Inflammatory macrophage treated with lipopolysaccharide for 1 hour (primary cell): ENCODE data around the gene MTMR12.

Experiments used
- DNase-seq, 2 donors: peaks; one replicate each; pipeline ENCODE4 v3.0.0-alpha.2; 2020 to 2022

MTMR12 gene

DNA sequence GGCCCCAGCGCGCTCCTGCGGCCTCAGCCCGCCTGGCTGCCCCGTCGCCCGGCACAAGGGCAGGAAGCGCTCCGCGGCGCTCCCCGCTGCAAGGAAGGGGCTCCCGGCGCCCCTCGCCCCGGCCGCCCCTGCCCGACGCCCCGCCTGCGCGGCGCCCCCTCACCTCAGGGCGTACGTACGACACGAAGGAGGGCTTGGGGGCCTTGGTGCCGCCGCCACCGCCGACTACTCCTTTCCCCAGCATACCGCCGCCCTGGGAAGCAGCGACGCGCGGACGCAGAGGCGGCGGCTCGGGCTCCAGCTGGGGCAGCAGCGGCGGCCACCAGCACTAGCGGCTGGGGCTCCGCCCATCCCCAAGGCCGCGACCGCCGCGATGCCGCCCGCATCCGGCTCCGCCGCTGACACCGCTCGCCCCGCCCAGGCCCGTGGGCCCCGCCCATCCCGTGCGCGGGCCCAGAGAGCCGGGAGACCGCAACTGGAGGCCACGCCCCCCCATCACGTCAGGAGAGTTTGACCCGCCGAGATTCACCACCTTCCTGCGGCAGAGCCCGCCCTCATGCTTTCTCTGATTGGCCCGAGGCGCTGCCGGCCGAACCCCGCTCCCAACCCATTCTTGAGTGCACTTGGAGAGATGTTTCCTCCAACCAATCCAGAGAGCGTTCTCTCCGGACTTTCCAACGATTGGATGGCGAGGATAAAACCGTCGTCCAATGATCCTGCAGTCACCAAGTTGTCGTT is at the start of gene MTMR12:
Gene MTMR12 (minus strand): TSS at position 345 of the 738 bp plus-strand sequence. CDS start 101 bp downstream, at position 244.
- peak; percentile 99 for DNase-seq

GRCh38 chr5:32362527-32362926 is 49.8 kb upstream of the MTMR12 start:
- DNase-seq: no peak

DNA sequence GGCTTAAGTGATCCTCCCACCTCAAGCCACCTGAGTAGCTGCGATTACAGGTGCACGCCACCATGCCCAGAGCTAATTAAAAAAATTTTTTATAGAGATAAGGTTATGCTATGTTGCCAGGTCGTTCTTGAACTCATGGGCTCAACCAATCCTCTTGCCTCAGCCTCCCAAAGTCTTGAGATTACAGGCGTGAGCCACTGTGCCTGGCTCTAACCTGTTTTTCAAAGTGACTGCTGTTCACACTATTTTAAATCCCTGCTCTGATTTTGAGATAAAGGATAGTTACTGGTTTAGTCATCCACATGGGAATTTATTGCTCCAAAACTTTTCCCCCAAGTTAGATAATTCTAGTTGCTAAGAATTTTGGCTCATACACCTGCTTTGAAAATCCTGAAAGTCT is 48.2 kb upstream of the MTMR12 start:
- DNase-seq: no peak

DNA sequence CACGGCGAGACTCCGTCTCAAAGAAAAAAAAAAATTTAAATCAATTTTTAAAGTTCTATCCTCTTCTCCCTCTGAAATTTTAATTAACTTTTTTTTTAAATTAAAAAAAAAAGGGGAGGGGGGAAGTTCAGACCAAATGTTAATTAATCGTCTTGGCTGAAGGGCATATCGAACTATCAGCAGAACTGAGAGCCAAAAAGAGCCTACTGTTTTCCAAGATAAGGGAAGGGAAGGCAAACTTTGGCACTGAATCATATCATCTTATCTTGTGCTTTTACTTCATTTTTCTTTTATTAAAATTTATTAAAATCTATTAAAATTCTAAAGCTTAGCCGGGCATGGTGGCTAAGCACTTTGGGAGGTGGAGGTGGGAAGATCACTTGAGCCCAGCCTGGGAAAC is 45.9 kb upstream of the MTMR12 start:
- no peak for DNase-seq

DNA sequence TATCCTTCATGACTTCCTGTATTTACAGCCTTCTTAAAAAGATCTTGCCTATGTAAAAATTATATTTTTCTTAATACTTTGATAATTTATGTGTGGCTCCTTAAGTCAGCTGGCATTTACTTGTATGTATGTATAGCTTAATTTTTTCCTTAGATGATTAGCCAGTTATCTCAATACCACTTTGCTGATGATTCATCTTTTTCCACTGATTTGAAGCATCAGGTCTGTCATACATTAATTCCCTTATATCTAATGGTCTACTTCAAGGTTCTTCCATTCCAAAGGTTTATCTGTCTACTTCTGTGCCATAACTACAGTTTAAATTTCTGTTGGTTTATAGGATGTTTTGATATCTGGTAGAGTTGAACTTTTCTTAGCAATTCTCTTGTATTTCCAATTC is 44.9 kb upstream of the MTMR12 start:
- no peak for DNase-seq

DNA sequence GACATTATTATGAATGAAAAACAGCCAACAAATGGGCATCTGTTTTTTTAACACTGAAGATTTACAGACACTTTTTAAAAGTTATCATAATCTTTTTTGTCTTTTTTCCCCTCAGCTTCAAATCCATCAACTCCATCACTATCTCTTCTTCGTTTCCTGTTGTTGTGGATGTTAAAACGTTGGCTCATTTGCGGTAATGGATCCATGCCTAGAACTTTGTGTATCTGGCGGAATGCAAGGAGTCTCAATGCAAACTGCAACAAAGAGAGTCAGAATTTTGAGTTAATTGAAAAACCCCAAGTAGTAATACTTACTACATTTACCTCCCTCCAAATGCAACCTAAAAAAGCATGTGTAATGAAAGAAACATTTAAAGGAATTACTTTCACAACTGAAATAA is 42.9 kb upstream of the MTMR12 start:
- DNase-seq: no peak

GRCh38 chr5:32353420-32353819 is 40.7 kb upstream of the MTMR12 start:
- DNase-seq: no peak

DNA sequence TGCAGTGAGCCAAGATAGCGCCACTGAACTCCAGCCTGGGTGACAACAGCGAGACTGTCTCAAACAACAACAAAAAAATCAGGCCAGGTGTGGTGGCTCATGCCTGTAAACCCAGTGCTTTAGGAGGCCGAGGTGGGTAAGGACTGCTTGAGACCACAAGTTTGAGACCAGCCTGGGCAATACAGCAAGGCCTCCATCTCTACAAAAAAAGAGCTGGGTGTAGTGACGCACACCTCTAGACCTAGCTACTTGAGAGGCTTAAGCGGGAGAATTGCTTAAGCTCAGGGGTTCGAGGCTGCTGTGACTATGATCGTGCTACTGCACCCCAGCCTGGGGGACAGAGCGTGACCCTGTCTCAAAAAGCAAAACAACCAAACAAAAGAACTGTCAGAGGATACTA is 39.9 kb upstream of the MTMR12 start:
- DNase-seq: no peak

DNA sequence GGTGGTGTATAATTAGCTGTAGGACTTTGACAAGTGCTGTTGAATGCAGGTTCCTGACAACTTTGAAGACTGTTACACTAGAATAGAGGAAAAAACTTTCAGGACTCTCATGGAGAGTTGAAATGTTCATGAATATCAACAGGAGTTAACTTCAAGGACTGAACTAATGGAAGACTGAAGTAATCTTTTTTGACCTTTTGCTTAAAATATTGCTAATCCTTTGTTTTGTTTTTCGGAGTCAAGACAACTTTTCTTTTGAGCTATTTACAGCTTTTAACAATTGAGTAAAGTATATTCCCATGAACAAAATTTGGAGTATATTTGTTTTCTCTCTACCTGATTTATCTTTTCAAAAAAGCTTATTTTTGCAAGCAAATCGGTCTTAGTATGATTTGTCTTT is 34.1 kb upstream of the MTMR12 start:
- DNase-seq: no peak

- no peak for DNase-seq
These were observed 30.4 kb upstream of the MTMR12 start for GRCh38 chr5:32343058-32343672.

DNA sequence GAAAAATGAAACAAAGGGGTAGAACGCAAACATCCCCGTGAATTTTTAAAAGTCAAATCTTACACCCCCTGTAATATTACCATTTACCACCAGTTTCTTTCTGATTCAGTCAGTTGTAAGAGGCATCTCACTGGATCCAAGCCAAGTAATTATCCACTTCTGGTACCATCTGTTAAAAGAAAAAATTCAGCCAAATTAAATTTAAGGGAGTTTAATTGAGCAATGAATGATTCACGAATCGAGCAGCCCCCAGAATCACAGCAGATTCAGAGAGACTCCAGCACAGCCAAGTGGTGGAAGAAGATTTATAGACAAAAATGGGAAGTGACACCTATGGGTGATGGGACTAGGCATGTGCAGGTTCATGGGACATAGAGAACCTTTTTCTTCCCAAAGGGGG is 29.9 kb upstream of the MTMR12 start:
- no peak for DNase-seq

GRCh38 chr5:32339878-32340277 is 27.1 kb upstream of the MTMR12 start:
- DNase-seq: no peak

- no peak for DNase-seq
These were observed 26.5 kb upstream of the MTMR12 start for GRCh38 chr5:32339198-32339597.

GRCh38 chr5:32332966-32333365 is 20.2 kb upstream of the MTMR12 start:
- DNase-seq: no peak

DNA sequence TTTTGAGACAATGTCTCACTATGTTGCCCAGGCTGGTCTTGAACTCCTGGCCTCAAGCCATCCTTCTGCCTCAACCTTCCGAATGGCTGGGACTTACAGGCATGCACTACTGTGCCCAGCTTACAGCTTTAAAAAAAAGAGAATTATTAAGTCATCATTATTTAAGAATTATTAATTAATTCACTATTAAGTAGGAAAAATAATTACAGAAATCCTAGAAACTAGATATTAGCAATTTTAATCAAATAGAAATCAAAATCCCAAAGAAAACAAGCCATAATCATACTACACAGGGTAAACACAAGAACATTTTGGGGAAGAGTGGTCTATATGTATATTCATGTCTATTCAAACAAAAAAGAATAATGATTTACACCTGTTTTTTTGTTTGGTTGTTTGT is 19.6 kb upstream of the MTMR12 start:
- no peak for DNase-seq

- no peak for DNase-seq
These were observed 19.2 kb upstream of the MTMR12 start for GRCh38 chr5:32331935-32332274.

DNA sequence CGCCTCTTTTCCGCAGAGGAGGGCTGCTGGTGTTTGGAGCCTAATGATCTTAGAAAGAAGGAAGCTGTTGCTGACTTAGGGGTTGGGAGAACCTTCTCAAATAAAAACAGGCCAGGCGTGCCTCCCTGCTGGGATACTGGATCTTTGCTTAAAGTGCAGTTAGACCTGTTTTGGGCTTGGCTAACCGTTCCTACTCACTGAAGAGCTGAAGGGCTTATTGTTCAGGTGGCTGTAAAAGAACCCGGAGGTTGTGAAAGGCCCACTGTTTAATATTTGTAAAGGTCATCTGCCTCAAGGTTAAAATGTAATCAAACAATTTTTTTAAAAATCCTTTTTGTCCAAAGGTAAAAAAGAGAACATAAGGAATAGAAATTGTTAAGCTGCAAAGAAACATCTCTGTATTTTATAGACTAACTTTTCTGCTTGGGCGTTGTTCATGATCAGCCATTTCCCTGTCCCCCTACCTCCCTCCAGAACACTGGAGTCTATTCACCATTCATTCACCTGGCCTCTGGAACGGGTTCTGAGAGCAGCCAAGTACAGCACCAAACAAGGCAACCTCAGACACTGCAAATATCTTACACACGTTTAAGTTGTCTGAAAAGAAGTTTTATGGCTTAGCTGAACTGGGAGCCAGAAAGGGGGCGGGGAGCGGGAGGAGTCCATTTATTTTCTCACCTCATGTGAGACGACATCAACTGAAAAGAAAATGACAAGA is 18.6 kb upstream of the MTMR12 start:
- no peak for DNase-seq

DNA sequence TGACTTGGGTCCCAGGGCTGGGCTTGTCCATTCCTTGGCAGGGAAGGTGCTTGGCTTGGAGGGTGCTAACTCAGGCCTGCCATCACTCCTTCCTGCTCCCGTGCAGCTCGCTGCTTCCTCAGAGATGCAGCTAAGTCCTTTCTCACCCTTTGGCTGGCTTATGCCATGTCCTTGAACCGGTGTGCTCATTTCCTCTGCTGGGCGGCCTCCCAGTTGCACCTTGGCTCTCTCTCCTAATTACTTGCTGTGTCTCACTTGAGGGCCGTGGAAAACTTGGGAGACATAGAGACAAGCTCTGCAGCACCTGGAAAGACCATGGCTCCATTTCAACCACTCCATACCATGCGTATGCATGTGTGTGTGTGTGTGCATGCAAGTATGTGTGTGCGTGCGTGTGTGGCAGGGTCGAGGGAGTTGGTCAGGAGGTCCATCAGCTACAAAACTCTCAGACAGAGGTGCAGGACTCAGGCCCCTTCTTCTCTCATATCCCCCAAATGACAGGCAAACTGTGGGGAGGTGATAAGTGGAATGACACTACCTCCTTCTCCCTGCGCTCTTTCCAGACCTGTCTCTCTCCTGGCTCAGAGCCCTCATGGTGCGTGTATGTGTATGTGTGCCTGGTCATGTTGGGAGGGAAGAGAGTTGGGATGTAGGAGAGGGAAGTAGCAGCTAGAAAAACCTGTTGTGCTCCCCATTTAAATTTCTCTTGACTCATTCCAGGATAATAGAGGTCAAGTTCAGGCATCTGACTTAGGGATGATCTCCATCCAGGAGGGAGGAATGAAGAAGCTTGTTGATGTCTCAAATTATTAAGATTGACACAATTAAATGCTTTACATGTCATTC is 17.6 kb upstream of the MTMR12 start:
- no peak for DNase-seq

DNA sequence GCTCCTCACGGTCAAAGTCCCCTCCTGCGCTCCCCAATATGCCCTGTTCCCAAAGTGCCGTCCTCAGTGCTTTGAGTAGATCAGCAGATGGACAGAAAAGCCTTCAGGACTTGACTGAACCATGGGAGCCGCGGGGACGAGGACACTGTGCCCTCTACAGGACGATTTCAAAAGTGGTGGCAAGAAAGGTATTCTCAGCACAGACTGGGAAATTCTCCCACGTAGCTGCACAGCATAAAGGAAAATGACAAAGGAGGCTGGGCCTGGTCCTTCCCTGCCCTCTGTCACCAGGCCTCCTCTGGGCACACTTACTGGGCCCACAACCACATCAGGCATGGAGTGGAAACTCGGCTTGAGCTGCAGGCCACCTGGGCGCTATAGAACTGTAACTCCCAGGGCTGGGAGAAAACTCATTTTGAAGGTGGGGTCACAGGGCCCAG is 16.7 kb upstream of the MTMR12 start:
- DNase-seq: peak; percentile 46 to 75

DNA sequence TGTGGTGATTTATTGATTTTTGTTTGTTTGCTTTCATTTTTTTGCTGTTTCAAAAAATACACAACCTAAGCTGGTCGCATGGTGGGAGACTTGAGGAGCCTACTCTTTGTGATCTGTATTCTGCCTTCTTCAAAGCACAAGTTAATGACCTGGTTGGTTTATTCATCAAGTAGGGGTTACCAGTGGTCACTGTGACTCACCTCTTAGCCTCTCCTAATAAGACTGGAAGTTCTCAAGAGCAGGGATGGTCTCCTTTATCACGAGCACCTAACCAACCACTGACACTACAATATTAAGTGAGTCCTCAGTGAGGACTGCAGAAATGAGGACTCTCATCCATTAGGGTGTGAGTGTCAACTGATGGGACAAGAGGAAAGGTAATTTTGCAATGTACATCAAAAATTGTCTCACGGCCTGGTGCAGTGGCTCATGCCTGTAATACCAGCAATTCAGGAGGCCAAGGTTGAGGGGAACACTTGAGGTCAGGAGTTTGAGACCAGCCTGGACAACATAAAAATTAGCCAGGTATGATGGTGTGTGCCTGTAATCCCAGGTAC is 13.6 kb upstream of the MTMR12 start:
- DNase-seq: no peak

DNA sequence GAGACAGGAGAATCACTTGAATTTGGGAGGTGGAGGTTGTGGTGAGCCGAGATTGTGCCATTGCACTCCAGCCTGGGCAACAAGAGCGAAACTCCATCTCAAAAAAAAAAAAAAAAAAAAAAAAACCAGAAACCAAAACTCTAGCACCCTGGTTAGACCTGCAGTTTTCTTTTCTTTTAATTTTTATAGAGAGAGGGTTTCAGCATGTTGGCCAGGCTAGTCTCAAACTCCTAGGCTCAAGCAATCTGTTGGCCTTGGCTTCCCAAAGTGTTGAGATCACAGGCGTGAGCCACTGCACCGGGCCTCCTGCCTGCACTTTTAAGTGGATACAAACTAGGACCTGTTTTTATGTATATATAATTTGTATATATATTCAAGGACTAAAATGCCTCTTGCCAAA is 12.9 kb upstream of the MTMR12 start:
- no peak for DNase-seq

GRCh38 chr5:32325062-32325461 is 12.3 kb upstream of the MTMR12 start:
- no peak for DNase-seq

DNA sequence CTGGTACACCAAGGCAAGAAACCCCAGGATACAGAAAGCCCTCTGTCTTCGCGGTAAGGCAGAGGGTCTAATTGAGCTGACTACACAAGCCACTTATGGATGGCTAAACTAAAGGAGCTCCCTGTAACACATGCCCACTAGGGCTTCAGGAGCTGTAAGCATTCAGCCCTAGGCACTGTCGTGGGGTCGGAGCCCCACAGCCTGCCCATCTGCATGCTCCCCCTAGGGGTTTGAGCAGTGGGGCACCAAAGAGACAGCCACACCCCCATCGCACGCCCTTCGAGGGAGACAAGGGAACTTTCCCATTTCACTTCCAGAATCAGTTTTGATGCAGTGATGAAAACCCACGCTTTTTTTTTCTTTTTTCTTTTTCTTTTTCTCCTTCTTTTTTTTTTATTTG is 11.0 kb upstream of the MTMR12 start:
- no peak for DNase-seq
